GM12875 (cell line): ENCODE measurements around the gene ACTN1.

Experiments
- H3K4me3 ChIP-seq: one replicate; pipeline ENCODE4 v1.5.1; 2011; ENCODE audit warnings: low read depth, low read length, control low read depth
- CTCF ChIP-seq: IDR thresholded peaks from 2 replicates; pipeline ENCODE4 v1.5.1; 2011; ENCODE audit warnings: low read depth, mild to moderate bottlenecking, control low read depth, inconsistent platforms, low read length, moderate library complexity, borderline replicate concordance; ENCODE audit not compliant: insufficient read depth

ACTN1 gene

GRCh38 chr14:68908803-68909202 is 70.3 kb downstream of the ACTN1 start:
- TF ChIP-seq CTCF = no peak

GRCh38 chr14:68908201-68908600 is 70.9 kb downstream of the ACTN1 start:
- TF ChIP-seq CTCF = no peak
- H3K4me3 ChIP-seq = no peak overlapping the region

More at GRCh38 chr14:68908803-68909202, 70.3 kb downstream of the ACTN1 start:
- H3K4me3 ChIP-seq = no peak overlapping the region

- no peak overlapping the region for H3K4me3 ChIP-seq
- TF ChIP-seq CTCF = no peak
Observed at GRCh38 chr14:68906439-68906838, 72.7 kb downstream of the ACTN1 start.

GRCh38 chr14:68905107-68905895 is 73.8 kb downstream of the ACTN1 start:
- no peak overlapping the region for H3K4me3 ChIP-seq
- TF ChIP-seq CTCF = no peak

GRCh38 chr14:68902357-68902756 is 76.7 kb downstream of the ACTN1 start:
- no peak for TF ChIP-seq CTCF
- H3K4me3 ChIP-seq = no peak overlapping the region

GRCh38 chr14:68899033-68899603 is 80.0 kb downstream of the ACTN1 start:
- H3K4me3 ChIP-seq = no peak overlapping the region
- TF ChIP-seq CTCF = no peak

- no peak for TF ChIP-seq CTCF
- no peak overlapping the region for H3K4me3 ChIP-seq
Observed at GRCh38 chr14:68898248-68899032, 80.7 kb downstream of the ACTN1 start.
